Aorta (tissue), 4 donors: ENCODE data around the gene ZNF180. TPM values are rescaled to one million over a fixed set of nuclear protein-coding genes. Genes with fewer than 3 reads are reported as not detected.

Experiments used
- polyA plus RNA-seq, 2 donors: library from polyadenylated mRNA; stranded (reverse); fragments of 200-250 nt; gene quantifications; one replicate each; pipeline ENCODE4 v1.2.3, GENCODE V29; 2013
- total RNA-seq, 2 donors: library from RNA; stranded (reverse); fragmentation: NEBNext Ultra II Directional; extraction: Animal tissue kit (Norgen Biotek cat#: 25700); gene quantifications; one replicate each; pipeline ENCODE4 v1.2.1, GENCODE V29; 2021
- donor health status: healthy with polysubstance abuse.
- donor health status: Bipolar disorder and iron deficiency.
- donor health status: DM: no; HTN: no; CAD: no.
- donor health status: DM: yes; HTN: yes; CAD: no.

The ZNF180 gene
- total and polyA plus RNA-seq, 4 donors, result 2.6 to 7.7 (median 3.7) TPM

Other genes with a start within 250 kb of the ZNF180 start
- gene ZNF233, start 240.6 kb downstream of the ZNF180 start, total RNA-seq, result under 1 TPM; 0.19 to 0.36 TPM
- gene ZNF233, start 240.6 kb downstream of the ZNF180 start, polyA plus RNA-seq, result under 1 TPM; 0.67 to 0.75 TPM
- 10 to 100 TPM in 1 of 2 donors, 1 to 10 TPM in 1; 6.2 to 11.0 TPM for gene ZNF235, start 195.5 kb downstream of the ZNF180 start, total RNA-seq
- 1 to 10 TPM; 2.3 to 3.1 TPM for gene ZNF235, start 195.5 kb downstream of the ZNF180 start, polyA plus RNA-seq
- 1 to 10 TPM; 4.9 to 8.0 TPM for gene ZNF112, start 143.8 kb downstream of the ZNF180 start, total RNA-seq
- gene ZNF112, start 143.8 kb downstream of the ZNF180 start, polyA plus RNA-seq, result 1 to 10 TPM; 1.9 to 2.9 TPM
- gene ZNF285, start 98.9 kb downstream of the ZNF180 start, total RNA-seq, result 1 to 10 TPM in 1 of 2 donors, under 1 TPM in 1; 0.84 to 3.1 TPM
- 1 to 10 TPM in 1 of 2 donors, under 1 TPM in 1; 0.25 to 1.5 TPM for gene ZNF285, start 98.9 kb downstream of the ZNF180 start, polyA plus RNA-seq
- gene ZNF229, start 52.0 kb downstream of the ZNF180 start, total RNA-seq, result 1 to 10 TPM; 5.4 to 7.4 TPM
- gene ZNF229, start 52.0 kb downstream of the ZNF180 start, polyA plus RNA-seq, result 1 to 10 TPM in 1 of 2 donors, under 1 TPM in 1; 0.75 to 1.6 TPM
- not detected for gene CEACAM20, start 29.2 kb upstream of the ZNF180 start, total RNA-seq
- gene CEACAM20, start 29.2 kb upstream of the ZNF180 start, polyA plus RNA-seq, result under 1 TPM in 1 of 2 donors, not detected in 1; 0.63 TPM
- not detected for gene IGSF23, start 113.0 kb upstream of the ZNF180 start, total RNA-seq
- 1 to 10 TPM in 1 of 2 donors, under 1 TPM in 1; 0.18 to 8.4 TPM for gene IGSF23, start 113.0 kb upstream of the ZNF180 start, polyA plus RNA-seq
- 10 to 100 TPM; 31.3 to 44.2 TPM for gene PVR, start 143.4 kb upstream of the ZNF180 start, total RNA-seq
- gene PVR, start 143.4 kb upstream of the ZNF180 start, polyA plus RNA-seq, result 10 to 100 TPM in 1 of 2 donors, 1 to 10 TPM in 1; 7.4 to 24.6 TPM
- 10 to 100 TPM; 12.7 TPM for gene CEACAM19, start 171.0 kb upstream of the ZNF180 start, total RNA-seq
- 10 to 100 TPM in 1 of 2 donors, 1 to 10 TPM in 1; 1.8 to 18.4 TPM for gene CEACAM19, start 171.0 kb upstream of the ZNF180 start, polyA plus RNA-seq
- under 1 TPM in 1 of 2 donors, not detected in 1; 0.36 TPM for gene CEACAM16, start 198.6 kb upstream of the ZNF180 start, total RNA-seq
- gene CEACAM16, start 198.6 kb upstream of the ZNF180 start, polyA plus RNA-seq, result not detected
- 100 to 1,000 TPM in 1 of 2 donors, 10 to 100 TPM in 1; 46.4 to 102 TPM for gene BCL3, start 248.2 kb upstream of the ZNF180 start, total RNA-seq
- 10 to 100 TPM; 29.9 to 36.2 TPM for gene BCL3, start 248.2 kb upstream of the ZNF180 start, polyA plus RNA-seq